Measurements from ENCODE around the gene MAGI2. TPM values are rescaled to one million over a fixed set of nuclear protein-coding genes. Genes with fewer than 3 reads are reported as not detected.
A peak's percentile ranks its signal among the peaks of the same experiment; 100 is the strongest.

MAGI2 gene
- total and polyA plus RNA-seq, 2 of the 13 experiments (the other 11 are each of a cell fraction or from before 2014, with no cell fraction given) = 1.5 to 3.8 TPM

DNA sequence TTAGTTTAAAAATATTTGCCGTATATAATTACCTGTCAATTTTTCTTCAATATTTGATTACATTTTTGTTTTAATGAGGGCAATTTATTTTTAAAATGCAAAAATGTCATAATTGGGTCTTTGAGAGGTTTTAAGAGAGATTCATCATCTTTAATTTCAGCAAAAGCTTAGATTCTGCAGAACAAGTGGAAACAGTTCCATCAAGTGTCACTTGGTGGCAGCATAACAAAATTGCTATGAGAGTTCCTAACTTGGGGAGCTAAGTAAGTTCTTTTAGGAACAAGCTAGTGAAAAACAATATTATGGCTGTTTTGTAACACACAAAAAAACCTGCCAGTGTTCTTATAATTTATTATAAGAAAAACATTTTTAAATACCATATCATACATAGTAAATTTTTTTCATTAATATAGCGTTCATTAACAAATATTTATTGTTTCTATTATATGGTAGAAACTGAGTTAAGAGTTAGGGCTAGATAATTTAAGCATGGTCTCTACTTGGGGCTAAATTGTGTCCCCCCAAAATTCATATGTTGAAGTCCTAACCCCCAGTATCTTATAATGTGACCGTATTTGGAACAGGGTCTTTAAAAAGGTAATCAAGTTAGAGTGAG, 155.2 kb downstream of the MAGI2 start:
- peak; percentile 26 for FAIRE-seq
- whole genome bisulfite sequencing (ENCODE audit: low lambda C conversion rate) = 70% methylated on average over 3 of the region's 3 CpGs
- H3K4me1 ChIP-seq (ENCODE audit: insufficient read depth, low read length) = peaks cover 24% of the 10 kb centered on the region
- H3K4me2 ChIP-seq (ENCODE audit: low read depth, low read length) = no peak overlapping the region
- peak; percentile 25 for DNase-seq (ENCODE audit: low spot score)
- no peaks in the 10 kb centered on the region for H3K79me2 ChIP-seq (ENCODE audit: insufficient read depth, low read length)
- H3K27ac ChIP-seq (ENCODE audit: extremely low read length, insufficient read depth, low read length) = no peak overlapping the region
- H3K36me3 ChIP-seq (replicated peaks in 1 of 2; ENCODE audit: control insufficient read depth in 1 of 2, insufficient read depth in 2 of 2, low read length in 2 of 2) = no peaks in the 10 kb centered on the region
- no peaks in the 10 kb centered on the region for H3K27me3 ChIP-seq (ENCODE audit: control insufficient read depth in 1 of 2, insufficient read depth in 2 of 2, low read length in 2 of 2)
- no peaks in the 10 kb centered on the region for H3K9me3 ChIP-seq (ENCODE audit: low read length)
- H2AFZ ChIP-seq (ENCODE audit: low read length) = no peak overlapping the region
- no peak overlapping the region for H3K4me3 ChIP-seq (replicated peaks in 1 of 3; ENCODE audit: insufficient read depth in 1 of 3, low read depth in 2 of 3, low read length in 3 of 3)
- in situ Hi-C loops (cut with HindIII; ENCODE audit: extremely low pct_ligation_motif_present, low pct_unique_long_range_greater_than_20kb) = loop anchor here (25.0 kb wide), 1 partner anchor 439 kb away; no protein-coding TSS in a partner anchor
- no peak overlapping the region for H3K9ac ChIP-seq (ENCODE audit: insufficient read depth, low read depth, low read length)
- ChIA-PET POLR2A (no interaction called here), CTCF (ENCODE audit: low intra/inter-chr PET ratio, low total read pairs) (interaction anchor here (1.8 kb wide), 1 partner anchor 443 kb away, joined by 5 read pairs; no protein-coding TSS in a partner anchor)
- intact Hi-C loops (cut with micrococcal nuclease; ENCODE audit: unreplicated experiment) = loop anchor here (1.0 kb wide), 1 partner anchor 443 kb away; no protein-coding TSS in a partner anchor
- H4K20me1 ChIP-seq (ENCODE audit: insufficient read depth, low read length) = no peaks in the 10 kb centered on the region
- ATAC-seq = no peak
- no TSS peak for BruUV-seq (replicated peaks)
- TF ChIP-seq ZGPAT (CRISPR knock-in tag; IDR thresholded peaks at IDR 0.05) = no peak
- TF ChIP-seq FOXK1 (CRISPR knock-in tag; IDR thresholded peaks at IDR 0.05; ENCODE audit: borderline replicate concordance, low read depth) = no peak
- TF ChIP-seq SMC3 (IDR thresholded peaks at IDR 0.05; ENCODE audit: low read length) = peak; percentile 48; the same call in 1 of the 2 replicates
- TF ChIP-seq SRSF4 (IDR thresholded peaks at IDR 0.05; ENCODE audit: low read depth, low read length, poor library complexity, severe bottlenecking) = no peak
- TF ChIP-seq ZNF879 (CRISPR knock-in tag; IDR thresholded peaks at IDR 0.05) = no peak
- no peak for TF ChIP-seq ZNF619 (CRISPR knock-in tag; IDR thresholded peaks at IDR 0.05)
- TF ChIP-seq STAG1 (CRISPR knock-in tag; IDR thresholded peaks at IDR 0.05) = peak; percentile 60
- TF ChIP-seq STAT5B (CRISPR knock-in tag; IDR thresholded peaks at IDR 0.05) = no peak
- TF ChIP-seq GTF2F1 (IDR thresholded peaks at IDR 0.05; ENCODE audit: low read length) = no peak
- no peak for TF ChIP-seq FOSL1 (CRISPR knock-in tag; IDR thresholded peaks at IDR 0.05; ENCODE audit: borderline replicate concordance)
- peak; percentile 64 for TF ChIP-seq CTCF (CRISPR knock-in tag; IDR thresholded peaks at IDR 0.05)
- TF ChIP-seq SAP130 (CRISPR knock-in tag; IDR thresholded peaks at IDR 0.05; ENCODE audit: low read depth) = no peak
- no peak for TF ChIP-seq SNAI1 (CRISPR knock-in tag; IDR thresholded peaks at IDR 0.05; ENCODE audit: borderline replicate concordance)
- TF ChIP-seq NR2F2 (IDR thresholded peaks at IDR 0.05; ENCODE audit: borderline replicate concordance, low read depth) = no peak
- no peak for TF ChIP-seq CCAR2 (optimal IDR thresholded peaks at IDR 0.05; ENCODE audit: low read depth, low read length)
- no peak for TF ChIP-seq ZNF616 (CRISPR knock-in tag; IDR thresholded peaks at IDR 0.05; ENCODE audit: low read depth)
- no peak for TF ChIP-seq ADNP (CRISPR knock-in tag; IDR thresholded peaks at IDR 0.05)
- TF ChIP-seq RORA (CRISPR knock-in tag; IDR thresholded peaks at IDR 0.05) = no peak
